HCT116 (cell line): ENCODE measurements around the gene SLC22A2. TPM values are rescaled to one million over a fixed set of nuclear protein-coding genes. Genes with fewer than 3 reads are reported as not detected.

ENCODE experiments used
- ATAC-seq: fragments of 200-7000 bp; cut with Tn5 transposase; 2 replicates; pipeline ENCODE4 v1.9.1; 2020; ENCODE audit warnings: mild to moderate bottlenecking, moderate library complexity
- BruUV-seq: library from RNA; stranded (reverse); fragments of 400-500 nt; replicated peaks from 2 replicates; lab custom pipeline; 2021; lab: Mats Ljungman, UMichigan
- CTCF ChIA-PET: fragments of 300-600 bp; sonication (Branson Sonifier 250); formaldehyde crosslinking; loops from one replicate; lab custom pipeline; 2021; ENCODE audit warnings: antibody characterized with exemption; lab: Charles Lee
- POLR2A ChIA-PET: fragments of 300-600, 350-600 bp; sonication (Branson Sonifier 250); formaldehyde crosslinking; loops from one replicate; lab custom pipeline; 2021; ENCODE audit warnings: antibody characterized with exemption; lab: Charles Lee
- RAD21 ChIA-PET, 2 experiments: fragments of 300-600 bp; sonication (Branson Sonifier 250); formaldehyde crosslinking; loops; one replicate each; lab custom pipeline; 2023; ENCODE audit warnings: low total read pairs in 2 of 2; ENCODE audit not compliant: uncharacterized antibody in 2 of 2, unreplicated experiment in 2 of 2, low non-redundant PET in 1 of 2; lab: Charles Lee
- DNase-seq: peaks from one replicate; pipeline ENCODE4 v3.0.0-alpha.2; 2010; ENCODE audit warnings: low read depth, low spot score
- H2AFZ ChIP-seq: fragments of 200-600 bp; shearing (Covaris generic), sonication (generic); 2 replicates; pipeline ENCODE4 v1.6.1; 2017; ENCODE audit warnings: low read depth, mixed run types, mixed read lengths, antibody characterized with exemption, low read length; ENCODE audit not compliant: poor library complexity, severe bottlenecking
- H3K27ac ChIP-seq: 2 replicates; pipeline ENCODE4 v1.5.1; 2012; ENCODE audit warnings: low read depth, low read length
- H3K27me3 ChIP-seq: fragments of 200-600 bp; sonication (generic); 2 replicates; pipeline ENCODE4 v1.6.1; 2016; ENCODE audit warnings: mixed run types, low read length, mixed read lengths; ENCODE audit not compliant: insufficient read depth
- H3K36me3 ChIP-seq, 2 experiments: fragments of 200-500 bp in 1 of 2; fragments of 200-600 bp in 1 of 2; sonication (Bioruptor generic) in 1 of 2; sonication (generic) in 1 of 2; 2 replicates each; pipeline versions ENCODE4 v1.5.1 to v1.6.1; 2014 to 2016; ENCODE audit warnings: low read length in 2 of 2, inconsistent platforms in 1 of 2, mixed read lengths in 1 of 2, mixed run types in 1 of 2; ENCODE audit not compliant: insufficient read depth in 2 of 2, control insufficient read depth in 1 of 2
- H3K4me1 ChIP-seq, 2 experiments: fragments of 200-600 bp in 1 of 2; sonication (generic) in 1 of 2; 2 replicates each; pipeline versions ENCODE4 v1.5.1 to v1.6.1; 2012 to 2017; ENCODE audit warnings: low read length in 2 of 2, inconsistent platforms in 1 of 2, mild to moderate bottlenecking in 1 of 2, mixed read lengths in 1 of 2, mixed run types in 1 of 2, moderate library complexity in 1 of 2; ENCODE audit not compliant: insufficient read depth in 2 of 2, control insufficient read depth in 1 of 2
- H3K4me2 ChIP-seq: fragments of 200-600 bp; sonication (generic); 2 replicates; pipeline ENCODE4 v1.6.1; 2017; ENCODE audit warnings: mixed run types, low read length, mixed read lengths
- H3K4me3 ChIP-seq, 2 experiments: fragments of 200-600 bp in 1 of 2; sonication (generic) in 1 of 2; replicated peaks in 1 of 2; 2 replicates each; pipeline ENCODE4 v1.5.1; 2011 to 2016; ENCODE audit warnings: low read length in 2 of 2, control low read depth in 1 of 2, low read depth in 1 of 2, mild to moderate bottlenecking in 1 of 2, mixed read lengths in 1 of 2, mixed run types in 1 of 2
- H3K79me2 ChIP-seq: fragments of 200-600 bp; sonication (generic); 2 replicates; pipeline ENCODE4 v1.6.1; 2017; ENCODE audit warnings: mild to moderate bottlenecking, mixed run types, low read length, moderate library complexity, mixed read lengths; ENCODE audit not compliant: insufficient read depth
- H3K9ac ChIP-seq: fragments of 200-600 bp; sonication (generic); 2 replicates; pipeline ENCODE4 v1.6.1; 2016; ENCODE audit warnings: low read length, mixed read lengths
- H3K9me2 ChIP-seq: fragments of 200-600 bp; sonication (generic), shearing (Covaris generic); 2 replicates; pipeline ENCODE4 v1.6.1; 2017; ENCODE audit warnings: mixed run types, mild to moderate bottlenecking, moderate library complexity; ENCODE audit not compliant: insufficient read depth
- H3K9me3 ChIP-seq, 2 experiments: fragments of 200-500 bp in 1 of 2; fragments of 200-600 bp in 1 of 2; sonication (Bioruptor generic) in 1 of 2; sonication (generic) in 1 of 2; 2 replicates each; pipeline ENCODE4 v1.6.1; 2014 to 2017; ENCODE audit warnings: low read length in 2 of 2, mixed read lengths in 2 of 2, inconsistent platforms in 1 of 2, low read depth in 1 of 2, mild to moderate bottlenecking in 1 of 2, mixed run types in 1 of 2, moderate library complexity in 1 of 2; ENCODE audit not compliant: control insufficient read depth in 1 of 2, insufficient read depth in 1 of 2
- H4K20me1 ChIP-seq: fragments of 200-600 bp; sonication (generic), shearing (Covaris generic); 2 replicates; pipeline ENCODE4 v1.6.1; 2017; ENCODE audit warnings: mixed run types, mild to moderate bottlenecking, moderate library complexity; ENCODE audit not compliant: insufficient read depth
- CEBPB ChIP-seq: IDR thresholded peaks from 2 replicates; pipeline ENCODE4 v1.6.1; 2012; ENCODE audit warnings: low read depth
- ELF1 ChIP-seq: IDR thresholded peaks from 2 replicates; pipeline ENCODE4 v1.6.1; 2012; ENCODE audit warnings: low read depth, borderline replicate concordance
- FOSL1 ChIP-seq: IDR thresholded peaks from 2 replicates; pipeline ENCODE4 v1.6.1; 2012; ENCODE audit warnings: low read depth
- POLR2A ChIP-seq: IDR thresholded peaks from 2 replicates; pipeline ENCODE4 v1.7.0; 2011; ENCODE audit warnings: borderline replicate concordance; ENCODE audit not compliant: insufficient read depth, insufficient read length; ENCODE audit errors: extremely low read depth
- RAD21 ChIP-seq: IDR thresholded peaks from 2 replicates; pipeline ENCODE4 v1.6.1; 2012; ENCODE audit warnings: low read depth, mild to moderate bottlenecking
- SIN3A ChIP-seq: IDR thresholded peaks from 2 replicates; pipeline ENCODE4 v1.6.1; 2012; ENCODE audit warnings: low read depth
- SP1 ChIP-seq: IDR thresholded peaks from 2 replicates; pipeline ENCODE4 v1.6.1; 2012; ENCODE audit warnings: low read depth
- SRF ChIP-seq: IDR thresholded peaks from 2 replicates; pipeline ENCODE4 v1.6.1; 2012; ENCODE audit warnings: low read depth
- TCF7L2 ChIP-seq: IDR thresholded peaks from 2 replicates; pipeline ENCODE4 v1.7.0; 2011; ENCODE audit warnings: borderline replicate concordance, inconsistent platforms; ENCODE audit not compliant: insufficient read depth, insufficient read length; ENCODE audit errors: extremely low read depth
- YY1 ChIP-seq: IDR thresholded peaks from 2 replicates; pipeline ENCODE4 v1.6.1; 2011; ENCODE audit warnings: low read length, low read depth, moderate library complexity, mild to moderate bottlenecking; ENCODE audit not compliant: insufficient replicate concordance; ENCODE audit errors: extremely low read depth
- ZFX ChIP-seq: fragments of 450-650 bp; IDR thresholded peaks from 2 replicates; pipeline ENCODE4 v1.6.1; 2017
- intact Hi-C: fragments of 100-400 bp; cut with micrococcal nuclease; formaldehyde crosslinking; loops from 2 replicates; pipeline ENCODE4 v1.10.0; 2022
- total RNA-seq: library from RNA; stranded (reverse); gene quantifications from one replicate; pipeline ENCODE4 v1.2.1, GENCODE V29; 2021; ENCODE audit not compliant: unreplicated experiment
- TF ChIP-seq, protein P1 (sequence below), 3 experiments: fragments of 200-600 bp in 1 of 3; sonication (generic) in 1 of 3; IDR thresholded peaks in 2 of 3; conservative IDR thresholded peaks in 1 of 3; 2 replicates each; pipeline ENCODE4 v1.5.1; 2012 to 2017; ENCODE audit warnings: low read depth in 2 of 3, low read length in 2 of 3, antibody characterized with exemption in 1 of 3, borderline replicate concordance in 1 of 3, control low read depth in 1 of 3, mild to moderate bottlenecking in 1 of 3, mixed read lengths in 1 of 3, mixed run types in 1 of 3, moderate library complexity in 1 of 3; ENCODE audit not compliant: insufficient read depth in 1 of 3
- TF ChIP-seq, protein P2 (sequence below): IDR thresholded peaks from 2 replicates; pipeline ENCODE4 v1.6.1; 2011; ENCODE audit warnings: mild to moderate bottlenecking, low read length, moderate library complexity; ENCODE audit not compliant: insufficient replicate concordance; ENCODE audit errors: extremely low read depth

Gene SLC22A2
- total RNA-seq, 1 experiment from 2014 or later = not detected

DNA sequence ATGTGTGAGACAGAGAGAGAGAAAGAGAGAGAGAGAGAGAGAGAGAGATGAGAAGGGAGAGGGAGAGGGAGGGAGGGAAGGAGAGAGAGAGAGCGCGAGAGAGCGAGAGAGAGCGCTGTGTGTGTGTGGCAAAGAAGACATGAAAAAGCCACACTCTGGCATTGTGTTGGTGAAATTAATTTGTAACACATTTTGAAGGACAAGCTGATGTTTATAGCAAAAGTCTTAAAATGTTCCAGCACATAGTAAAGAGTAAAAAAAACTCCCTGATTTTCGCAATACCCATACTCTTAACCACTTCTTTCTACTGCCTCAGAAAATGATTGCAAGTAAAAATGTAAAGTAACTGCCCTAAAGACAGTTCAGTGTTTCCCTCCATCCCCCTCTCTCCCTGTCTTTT lies 80.3 kb downstream of the SLC22A2 start:
- no peak for TF ChIP-seq CEBPB
- no peak for TF ChIP-seq SRF
- no peak for TF ChIP-seq SIN3A
- TF ChIP-seq POLR2A = no peak
- TF ChIP-seq, protein P1, sequence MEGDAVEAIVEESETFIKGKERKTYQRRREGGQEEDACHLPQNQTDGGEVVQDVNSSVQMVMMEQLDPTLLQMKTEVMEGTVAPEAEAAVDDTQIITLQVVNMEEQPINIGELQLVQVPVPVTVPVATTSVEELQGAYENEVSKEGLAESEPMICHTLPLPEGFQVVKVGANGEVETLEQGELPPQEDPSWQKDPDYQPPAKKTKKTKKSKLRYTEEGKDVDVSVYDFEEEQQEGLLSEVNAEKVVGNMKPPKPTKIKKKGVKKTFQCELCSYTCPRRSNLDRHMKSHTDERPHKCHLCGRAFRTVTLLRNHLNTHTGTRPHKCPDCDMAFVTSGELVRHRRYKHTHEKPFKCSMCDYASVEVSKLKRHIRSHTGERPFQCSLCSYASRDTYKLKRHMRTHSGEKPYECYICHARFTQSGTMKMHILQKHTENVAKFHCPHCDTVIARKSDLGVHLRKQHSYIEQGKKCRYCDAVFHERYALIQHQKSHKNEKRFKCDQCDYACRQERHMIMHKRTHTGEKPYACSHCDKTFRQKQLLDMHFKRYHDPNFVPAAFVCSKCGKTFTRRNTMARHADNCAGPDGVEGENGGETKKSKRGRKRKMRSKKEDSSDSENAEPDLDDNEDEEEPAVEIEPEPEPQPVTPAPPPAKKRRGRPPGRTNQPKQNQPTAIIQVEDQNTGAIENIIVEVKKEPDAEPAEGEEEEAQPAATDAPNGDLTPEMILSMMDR (IDR thresholded peaks at IDR 0.05 in 2 of 3, conservative IDR thresholded peaks at IDR 0.05 in 1 of 3; ENCODE audit: borderline replicate concordance in 1 of 3, insufficient read depth in 1 of 3, low read depth in 2 of 3, low read length in 2 of 3) = no peak
- no peak for TF ChIP-seq FOSL1
- TF ChIP-seq SP1 = no peak
- TF ChIP-seq, protein P2, sequence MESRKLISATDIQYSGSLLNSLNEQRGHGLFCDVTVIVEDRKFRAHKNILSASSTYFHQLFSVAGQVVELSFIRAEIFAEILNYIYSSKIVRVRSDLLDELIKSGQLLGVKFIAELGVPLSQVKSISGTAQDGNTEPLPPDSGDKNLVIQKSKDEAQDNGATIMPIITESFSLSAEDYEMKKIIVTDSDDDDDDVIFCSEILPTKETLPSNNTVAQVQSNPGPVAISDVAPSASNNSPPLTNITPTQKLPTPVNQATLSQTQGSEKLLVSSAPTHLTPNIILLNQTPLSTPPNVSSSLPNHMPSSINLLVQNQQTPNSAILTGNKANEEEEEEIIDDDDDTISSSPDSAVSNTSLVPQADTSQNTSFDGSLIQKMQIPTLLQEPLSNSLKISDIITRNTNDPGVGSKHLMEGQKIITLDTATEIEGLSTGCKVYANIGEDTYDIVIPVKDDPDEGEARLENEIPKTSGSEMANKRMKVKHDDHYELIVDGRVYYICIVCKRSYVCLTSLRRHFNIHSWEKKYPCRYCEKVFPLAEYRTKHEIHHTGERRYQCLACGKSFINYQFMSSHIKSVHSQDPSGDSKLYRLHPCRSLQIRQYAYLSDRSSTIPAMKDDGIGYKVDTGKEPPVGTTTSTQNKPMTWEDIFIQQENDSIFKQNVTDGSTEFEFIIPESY = no peak
- TF ChIP-seq ELF1 = no peak
- TF ChIP-seq YY1 = no peak
- no peak for TF ChIP-seq ZFX
- no peak for TF ChIP-seq TCF7L2
- TF ChIP-seq RAD21 = no peak
- TF ChIP-seq, all 23 proteins: peak for 0
- no peaks in the 10 kb centered on the region for H3K9me3 ChIP-seq
- H3K79me2 ChIP-seq = no peaks in the 10 kb centered on the region
- no peak for ATAC-seq
- no peaks in the 10 kb centered on the region for H4K20me1 ChIP-seq
- H3K27me3 ChIP-seq = no peaks in the 10 kb centered on the region
- H3K27ac ChIP-seq = no peak overlapping the region
- H3K4me3 ChIP-seq = no peak overlapping the region
- no peak for DNase-seq
- H3K9me2 ChIP-seq = no peaks in the 10 kb centered on the region
- H3K36me3 ChIP-seq = no peaks in the 10 kb centered on the region
- RAD21 ChIA-PET = no interaction called here
- H3K4me1 ChIP-seq = no peaks in the 10 kb centered on the region; a peak in 1 of 4 replicates
- CTCF ChIA-PET = no interaction called here
- POLR2A ChIA-PET = no interaction called here
- intact Hi-C loops = no loop called here
- no peak overlapping the region for H2AFZ ChIP-seq
- no peak overlapping the region for H3K9ac ChIP-seq
- BruUV-seq = no TSS peak
- no peak overlapping the region for H3K4me2 ChIP-seq
